ENCODE data around the gene COL4A3.

The COL4A3 gene

GRCh38 chr2:227349989-227350612 lies 185.7 kb downstream of the COL4A3 start:
- TF ChIP-seq CSDC2 (CRISPR knock-in tag; IDR thresholded peaks at IDR 0.05): no peak
- TF ChIP-seq RARB (CRISPR knock-in tag; IDR thresholded peaks at IDR 0.05): no peak
- no peak for ATAC-seq

DNA sequence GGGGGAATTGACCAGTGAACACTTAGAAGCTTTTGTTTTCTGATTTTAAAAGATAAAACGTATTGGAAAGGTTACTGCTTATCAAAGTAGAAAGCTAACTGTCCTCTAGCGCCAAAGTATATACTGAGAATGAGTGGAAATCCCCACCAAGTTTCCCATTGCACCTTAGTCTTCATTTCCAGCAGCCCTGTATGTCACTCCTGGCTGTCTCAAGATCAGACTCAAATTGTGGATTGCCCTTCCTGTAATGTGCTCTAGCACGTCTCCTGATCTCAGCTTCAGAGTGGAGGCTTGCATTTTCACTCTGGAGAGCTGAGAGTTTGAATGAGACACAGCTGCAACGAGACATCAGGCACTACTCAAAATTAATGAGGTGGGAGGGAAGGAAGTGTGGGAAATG lies 187.2 kb downstream of the COL4A3 start:
- ATAC-seq: no peak
- TF ChIP-seq SNAI2 (CRISPR knock-in tag; IDR thresholded peaks at IDR 0.05): no peak
- no peak for TF ChIP-seq TOX (CRISPR knock-in tag; IDR thresholded peaks at IDR 0.05; ENCODE audit: borderline replicate concordance)
- no peak for TF ChIP-seq TCF4 (CRISPR knock-in tag; IDR thresholded peaks at IDR 0.05; ENCODE audit: borderline replicate concordance)
- TF ChIP-seq RARB (CRISPR knock-in tag; IDR thresholded peaks at IDR 0.05): no peak
- no peak for TF ChIP-seq CREB5 (CRISPR knock-in tag; IDR thresholded peaks at IDR 0.05; ENCODE audit: low read depth)
- no peak for TF ChIP-seq ZFP3 (CRISPR knock-in tag; IDR thresholded peaks at IDR 0.05)
- no peak for TF ChIP-seq POU6F1 (CRISPR knock-in tag; IDR thresholded peaks at IDR 0.05; ENCODE audit: borderline replicate concordance, low read depth)
- TF ChIP-seq, protein P1, sequence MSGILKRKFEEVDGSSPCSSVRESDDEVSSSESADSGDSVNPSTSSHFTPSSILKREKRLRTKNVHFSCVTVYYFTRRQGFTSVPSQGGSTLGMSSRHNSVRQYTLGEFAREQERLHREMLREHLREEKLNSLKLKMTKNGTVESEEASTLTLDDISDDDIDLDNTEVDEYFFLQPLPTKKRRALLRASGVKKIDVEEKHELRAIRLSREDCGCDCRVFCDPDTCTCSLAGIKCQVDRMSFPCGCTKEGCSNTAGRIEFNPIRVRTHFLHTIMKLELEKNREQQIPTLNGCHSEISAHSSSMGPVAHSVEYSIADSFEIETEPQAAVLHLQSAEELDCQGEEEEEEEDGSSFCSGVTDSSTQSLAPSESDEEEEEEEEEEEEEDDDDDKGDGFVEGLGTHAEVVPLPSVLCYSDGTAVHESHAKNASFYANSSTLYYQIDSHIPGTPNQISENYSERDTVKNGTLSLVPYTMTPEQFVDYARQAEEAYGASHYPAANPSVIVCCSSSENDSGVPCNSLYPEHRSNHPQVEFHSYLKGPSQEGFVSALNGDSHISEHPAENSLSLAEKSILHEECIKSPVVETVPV (CRISPR knock-in tag; IDR thresholded peaks at IDR 0.05): no peak

DNA sequence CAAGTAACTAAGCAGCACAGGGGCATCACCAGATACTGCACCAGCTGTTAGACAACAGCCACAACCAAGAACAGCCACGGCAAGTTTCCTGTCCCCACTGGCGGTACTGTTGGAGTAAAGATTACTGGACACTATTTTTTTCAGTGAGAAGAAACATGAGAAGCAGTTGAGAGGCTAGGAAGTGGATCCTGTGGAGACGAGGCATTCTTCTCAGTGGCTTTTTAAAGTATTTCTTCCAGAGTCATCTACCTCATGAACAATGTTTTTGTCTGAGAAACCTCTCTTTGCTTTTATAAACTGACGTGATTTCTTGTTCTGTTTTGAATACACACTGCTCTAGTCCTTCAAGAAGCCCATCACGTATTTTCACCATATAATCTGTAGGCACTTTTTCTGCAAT lies 195.9 kb downstream of the COL4A3 start:
- no peak for ATAC-seq
- TF ChIP-seq ZNF70 (CRISPR knock-in tag; IDR thresholded peaks at IDR 0.05) (no peak), OSR1 (CRISPR knock-in tag; IDR thresholded peaks at IDR 0.05) (no peak), ZFP3 (CRISPR knock-in tag; IDR thresholded peaks at IDR 0.05) (no peak), ESRRG (CRISPR knock-in tag; IDR thresholded peaks at IDR 0.05) (no peak), SNAI2 (CRISPR knock-in tag; IDR thresholded peaks at IDR 0.05) (no peak), GLIS3 (CRISPR knock-in tag; IDR thresholded peaks at IDR 0.05) (no peak), ZNF8 (CRISPR knock-in tag; IDR thresholded peaks at IDR 0.05) (no peak), RARB (CRISPR knock-in tag; IDR thresholded peaks at IDR 0.05) (no peak), TOX (CRISPR knock-in tag; IDR thresholded peaks at IDR 0.05; ENCODE audit: borderline replicate concordance) (no peak)
- TF ChIP-seq, protein P1 (CRISPR knock-in tag; IDR thresholded peaks at IDR 0.05): no peak

- no peak for ATAC-seq
- TF ChIP-seq POU6F1 (CRISPR knock-in tag; IDR thresholded peaks at IDR 0.05; ENCODE audit: borderline replicate concordance, low read depth) (no peak), RARB (CRISPR knock-in tag; IDR thresholded peaks at IDR 0.05) (no peak), OSR1 (CRISPR knock-in tag; IDR thresholded peaks at IDR 0.05) (no peak), CREB5 (CRISPR knock-in tag; IDR thresholded peaks at IDR 0.05; ENCODE audit: low read depth) (no peak), ZNF8 (CRISPR knock-in tag; IDR thresholded peaks at IDR 0.05) (no peak)
- TF ChIP-seq, protein P2, sequence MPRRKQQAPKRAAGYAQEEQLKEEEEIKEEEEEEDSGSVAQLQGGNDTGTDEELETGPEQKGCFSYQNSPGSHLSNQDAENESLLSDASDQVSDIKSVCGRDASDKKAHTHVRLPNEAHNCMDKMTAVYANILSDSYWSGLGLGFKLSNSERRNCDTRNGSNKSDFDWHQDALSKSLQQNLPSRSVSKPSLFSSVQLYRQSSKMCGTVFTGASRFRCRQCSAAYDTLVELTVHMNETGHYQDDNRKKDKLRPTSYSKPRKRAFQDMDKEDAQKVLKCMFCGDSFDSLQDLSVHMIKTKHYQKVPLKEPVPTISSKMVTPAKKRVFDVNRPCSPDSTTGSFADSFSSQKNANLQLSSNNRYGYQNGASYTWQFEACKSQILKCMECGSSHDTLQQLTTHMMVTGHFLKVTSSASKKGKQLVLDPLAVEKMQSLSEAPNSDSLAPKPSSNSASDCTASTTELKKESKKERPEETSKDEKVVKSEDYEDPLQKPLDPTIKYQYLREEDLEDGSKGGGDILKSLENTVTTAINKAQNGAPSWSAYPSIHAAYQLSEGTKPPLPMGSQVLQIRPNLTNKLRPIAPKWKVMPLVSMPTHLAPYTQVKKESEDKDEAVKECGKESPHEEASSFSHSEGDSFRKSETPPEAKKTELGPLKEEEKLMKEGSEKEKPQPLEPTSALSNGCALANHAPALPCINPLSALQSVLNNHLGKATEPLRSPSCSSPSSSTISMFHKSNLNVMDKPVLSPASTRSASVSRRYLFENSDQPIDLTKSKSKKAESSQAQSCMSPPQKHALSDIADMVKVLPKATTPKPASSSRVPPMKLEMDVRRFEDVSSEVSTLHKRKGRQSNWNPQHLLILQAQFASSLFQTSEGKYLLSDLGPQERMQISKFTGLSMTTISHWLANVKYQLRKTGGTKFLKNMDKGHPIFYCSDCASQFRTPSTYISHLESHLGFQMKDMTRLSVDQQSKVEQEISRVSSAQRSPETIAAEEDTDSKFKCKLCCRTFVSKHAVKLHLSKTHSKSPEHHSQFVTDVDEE (CRISPR knock-in tag; IDR thresholded peaks at IDR 0.05): no peak
Observed at GRCh38 chr2:227363756-227364155, 199.3 kb downstream of the COL4A3 start.

Data from SK-N-SH treated with all-trans-retinoic acid at 6 μM for 48 hours (cell line).